Measurements from ENCODE around the gene HSF4. TPM values are rescaled to one million over a fixed set of nuclear protein-coding genes. Genes with fewer than 3 reads are reported as not detected.

HSF4 gene, protein sequence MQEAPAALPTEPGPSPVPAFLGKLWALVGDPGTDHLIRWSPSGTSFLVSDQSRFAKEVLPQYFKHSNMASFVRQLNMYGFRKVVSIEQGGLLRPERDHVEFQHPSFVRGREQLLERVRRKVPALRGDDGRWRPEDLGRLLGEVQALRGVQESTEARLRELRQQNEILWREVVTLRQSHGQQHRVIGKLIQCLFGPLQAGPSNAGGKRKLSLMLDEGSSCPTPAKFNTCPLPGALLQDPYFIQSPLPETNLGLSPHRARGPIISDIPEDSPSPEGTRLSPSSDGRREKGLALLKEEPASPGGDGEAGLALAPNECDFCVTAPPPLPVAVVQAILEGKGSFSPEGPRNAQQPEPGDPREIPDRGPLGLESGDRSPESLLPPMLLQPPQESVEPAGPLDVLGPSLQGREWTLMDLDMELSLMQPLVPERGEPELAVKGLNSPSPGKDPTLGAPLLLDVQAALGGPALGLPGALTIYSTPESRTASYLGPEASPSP
- total RNA-seq (2021): 13.9 and 20.2 TPM in 2 replicates
- percentile 37 among the genes with signal in this experiment for Bru-seq, nascent RNA
- BruChase-seq, experiment 1, labeled RNA remaining after a 2-hour chase: percentile 45 among the genes with signal in this experiment
- percentile 57 among the genes with signal in this experiment for BruChase-seq, experiment 2, labeled RNA remaining after a 6-hour chase
- long read RNA-seq, partial matches to known transcripts: 12 of 16 reads
- long read RNA-seq, other reads (novel, unspliced or antisense): 4 of 16 reads

DNA sequence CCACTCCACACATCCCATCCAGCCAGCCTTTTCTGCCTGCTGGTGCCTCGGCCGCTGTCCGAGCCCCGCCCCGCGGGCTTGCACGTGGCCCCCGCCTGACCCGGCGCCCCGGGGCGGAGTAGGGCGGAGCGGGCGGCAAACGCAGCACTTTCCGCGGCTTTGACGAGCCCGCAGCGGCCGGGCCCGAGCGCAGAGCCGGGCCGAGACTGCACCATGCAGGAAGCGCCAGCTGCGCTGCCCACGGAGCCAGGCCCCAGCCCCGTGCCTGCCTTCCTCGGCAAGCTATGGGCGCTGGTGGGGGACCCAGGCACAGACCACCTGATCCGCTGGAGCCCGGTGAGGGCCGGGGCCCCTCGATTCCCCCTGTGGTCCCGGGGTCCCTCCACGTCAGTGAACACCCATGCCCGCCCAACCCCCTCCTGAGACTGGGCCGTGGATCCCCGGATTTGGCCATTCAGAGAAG lies at the start of gene HSF4:
Gene HSF4, plus strand, starts transcription at position 147 of the 463 bp plus-strand sequence. Its CDS starts 67 bp downstream, at position 214.
- H3K36me3 ChIP-seq (ENCODE audit: insufficient read depth, low read length, poor library complexity, severe bottlenecking): no peaks in the 10 kb centered on the region
- CTCF ChIA-PET: no interaction called here
- no peaks in the 10 kb centered on the region for H3K9me3 ChIP-seq (ENCODE audit: low read depth, low read length, poor library complexity, severe bottlenecking)
- H3K4me1 ChIP-seq (ENCODE audit: insufficient read depth, low read length, poor library complexity, severe bottlenecking): peaks cover 2% of the 10 kb centered on the region
- no peak for DNase-seq (ENCODE audit: low spot score)
- no peak within 1 kb of the TSS for H3K4me3 ChIP-seq (ENCODE audit: low read depth, low read length, poor library complexity, severe bottlenecking)
- POLR2A ChIA-PET (ENCODE audit: low non-redundant PET): no interaction called here
- BruUV-seq (replicated peaks): no TSS peak
- no peak within 1 kb of the TSS for H3K27ac ChIP-seq (ENCODE audit: low read depth, low read length, poor library complexity, severe bottlenecking)
- no peak for TF ChIP-seq EZH2 (IDR thresholded peaks at IDR 0.05; ENCODE audit: borderline replicate concordance, low read depth, low read length, poor library complexity, severe bottlenecking)
- TF ChIP-seq, protein P1, sequence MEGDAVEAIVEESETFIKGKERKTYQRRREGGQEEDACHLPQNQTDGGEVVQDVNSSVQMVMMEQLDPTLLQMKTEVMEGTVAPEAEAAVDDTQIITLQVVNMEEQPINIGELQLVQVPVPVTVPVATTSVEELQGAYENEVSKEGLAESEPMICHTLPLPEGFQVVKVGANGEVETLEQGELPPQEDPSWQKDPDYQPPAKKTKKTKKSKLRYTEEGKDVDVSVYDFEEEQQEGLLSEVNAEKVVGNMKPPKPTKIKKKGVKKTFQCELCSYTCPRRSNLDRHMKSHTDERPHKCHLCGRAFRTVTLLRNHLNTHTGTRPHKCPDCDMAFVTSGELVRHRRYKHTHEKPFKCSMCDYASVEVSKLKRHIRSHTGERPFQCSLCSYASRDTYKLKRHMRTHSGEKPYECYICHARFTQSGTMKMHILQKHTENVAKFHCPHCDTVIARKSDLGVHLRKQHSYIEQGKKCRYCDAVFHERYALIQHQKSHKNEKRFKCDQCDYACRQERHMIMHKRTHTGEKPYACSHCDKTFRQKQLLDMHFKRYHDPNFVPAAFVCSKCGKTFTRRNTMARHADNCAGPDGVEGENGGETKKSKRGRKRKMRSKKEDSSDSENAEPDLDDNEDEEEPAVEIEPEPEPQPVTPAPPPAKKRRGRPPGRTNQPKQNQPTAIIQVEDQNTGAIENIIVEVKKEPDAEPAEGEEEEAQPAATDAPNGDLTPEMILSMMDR (conservative IDR thresholded peaks at IDR 0.05; ENCODE audit: low read depth, low read length): no peak
- intact Hi-C loops (cut with micrococcal nuclease; ENCODE audit: unreplicated experiment): no loop called here
- no peaks in the 10 kb centered on the region for H3K27me3 ChIP-seq (replicated peaks; ENCODE audit: insufficient read depth, low read depth, low read length, poor library complexity)

DNA sequence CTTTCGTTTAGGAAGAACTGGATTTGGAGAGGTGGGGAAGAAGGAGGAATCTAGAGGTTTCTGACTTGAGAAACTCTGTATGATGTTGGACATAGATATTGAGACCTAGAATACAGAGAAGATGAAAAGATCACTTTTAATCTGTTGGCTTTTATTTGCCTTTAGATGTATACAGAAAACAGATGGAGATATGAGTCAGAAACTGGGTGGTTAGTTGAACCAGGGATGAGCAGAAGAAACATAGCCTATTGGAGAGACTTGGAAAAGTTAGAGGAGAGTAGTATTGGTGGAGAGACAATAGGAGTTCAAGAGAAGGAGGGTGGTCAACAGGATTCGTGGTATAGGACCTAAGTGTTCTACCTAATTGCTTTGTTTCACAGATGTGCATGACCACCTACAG lies 49.8 kb upstream of the HSF4 start:
- Histone ChIP-seq H3K4me3 (ENCODE audit: low read depth, low read length, poor library complexity, severe bottlenecking) (no peak overlapping the region), H3K27me3 (replicated peaks; ENCODE audit: insufficient read depth, low read depth, low read length, poor library complexity) (no peaks in the 10 kb centered on the region), H3K27ac (ENCODE audit: low read depth, low read length, poor library complexity, severe bottlenecking) (no peak overlapping the region), H3K36me3 (ENCODE audit: insufficient read depth, low read length, poor library complexity, severe bottlenecking) (peaks cover 4% of the 10 kb centered on the region), H3K9me3 (ENCODE audit: low read depth, low read length, poor library complexity, severe bottlenecking) (no peaks in the 10 kb centered on the region), H3K4me1 (ENCODE audit: insufficient read depth, low read length, poor library complexity, severe bottlenecking) (peaks cover 11% of the 10 kb centered on the region)
- no TSS peak for BruUV-seq (replicated peaks)
- TF ChIP-seq, protein P1 (conservative IDR thresholded peaks at IDR 0.05; ENCODE audit: low read depth, low read length): no peak
- TF ChIP-seq EZH2 (IDR thresholded peaks at IDR 0.05; ENCODE audit: borderline replicate concordance, low read depth, low read length, poor library complexity, severe bottlenecking): no peak
- ChIA-PET CTCF (no interaction called here), POLR2A (ENCODE audit: low non-redundant PET) (interaction anchor here (0.6 kb wide), 1 partner anchor 9 kb away, joined by 5 read pairs; no protein-coding TSS in a partner anchor)
- intact Hi-C loops (cut with micrococcal nuclease; ENCODE audit: unreplicated experiment): no loop called here
- no peak for DNase-seq (ENCODE audit: low spot score)

DNA sequence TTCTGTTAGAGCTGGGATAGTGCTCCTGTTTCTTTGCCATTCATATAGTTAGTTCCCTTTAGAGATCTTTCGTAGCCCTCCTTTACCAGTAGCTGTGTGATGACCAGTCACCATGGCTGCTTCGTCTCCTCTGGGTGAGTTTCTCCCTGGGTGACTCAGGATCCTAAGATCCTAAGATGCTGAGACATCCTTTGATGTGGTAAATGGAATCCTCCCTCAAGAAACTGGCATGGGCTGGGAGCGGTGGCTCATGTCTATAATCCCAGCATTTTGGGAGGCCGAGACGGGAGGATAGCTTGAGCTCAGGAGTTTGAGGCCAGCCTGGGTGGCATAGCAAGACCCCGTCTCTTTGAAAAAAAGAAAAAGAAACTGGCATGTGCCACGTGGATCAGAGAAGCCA lies 48.9 kb upstream of the HSF4 start:
- Histone ChIP-seq H3K9me3 (ENCODE audit: low read depth, low read length, poor library complexity, severe bottlenecking) (no peaks in the 10 kb centered on the region), H3K4me1 (ENCODE audit: insufficient read depth, low read length, poor library complexity, severe bottlenecking) (peaks cover 7% of the 10 kb centered on the region), H3K4me3 (ENCODE audit: low read depth, low read length, poor library complexity, severe bottlenecking) (no peak overlapping the region), H3K36me3 (ENCODE audit: insufficient read depth, low read length, poor library complexity, severe bottlenecking) (peaks cover 4% of the 10 kb centered on the region), H3K27ac (ENCODE audit: low read depth, low read length, poor library complexity, severe bottlenecking) (no peak overlapping the region), H3K27me3 (replicated peaks; ENCODE audit: insufficient read depth, low read depth, low read length, poor library complexity) (no peaks in the 10 kb centered on the region)
- CTCF ChIA-PET: interaction anchor here (0.6 kb wide), 1 partner anchor 17 kb away, joined by 4 read pairs; no protein-coding TSS in a partner anchor
- TF ChIP-seq, protein P1 (conservative IDR thresholded peaks at IDR 0.05; ENCODE audit: low read depth, low read length): no peak
- TF ChIP-seq EZH2 (IDR thresholded peaks at IDR 0.05; ENCODE audit: borderline replicate concordance, low read depth, low read length, poor library complexity, severe bottlenecking): no peak
- BruUV-seq (replicated peaks): no TSS peak
- intact Hi-C loops (cut with micrococcal nuclease; ENCODE audit: unreplicated experiment): no loop called here
- DNase-seq (ENCODE audit: low spot score): no peak
- POLR2A ChIA-PET (ENCODE audit: low non-redundant PET): no interaction called here

Data from A673 (cell line).